Measurements from ENCODE around the gene DHX36. TPM values are rescaled to one million over a fixed set of nuclear protein-coding genes. Genes with fewer than 3 reads are reported as not detected.

Gene DHX36
- 57.4 to 65.6 TPM (median 63.0 TPM) in 5 replicates for total RNA-seq (2022; extraction: Qiagen RNA extraction; ENCODE audit: low read depth)

DNA sequence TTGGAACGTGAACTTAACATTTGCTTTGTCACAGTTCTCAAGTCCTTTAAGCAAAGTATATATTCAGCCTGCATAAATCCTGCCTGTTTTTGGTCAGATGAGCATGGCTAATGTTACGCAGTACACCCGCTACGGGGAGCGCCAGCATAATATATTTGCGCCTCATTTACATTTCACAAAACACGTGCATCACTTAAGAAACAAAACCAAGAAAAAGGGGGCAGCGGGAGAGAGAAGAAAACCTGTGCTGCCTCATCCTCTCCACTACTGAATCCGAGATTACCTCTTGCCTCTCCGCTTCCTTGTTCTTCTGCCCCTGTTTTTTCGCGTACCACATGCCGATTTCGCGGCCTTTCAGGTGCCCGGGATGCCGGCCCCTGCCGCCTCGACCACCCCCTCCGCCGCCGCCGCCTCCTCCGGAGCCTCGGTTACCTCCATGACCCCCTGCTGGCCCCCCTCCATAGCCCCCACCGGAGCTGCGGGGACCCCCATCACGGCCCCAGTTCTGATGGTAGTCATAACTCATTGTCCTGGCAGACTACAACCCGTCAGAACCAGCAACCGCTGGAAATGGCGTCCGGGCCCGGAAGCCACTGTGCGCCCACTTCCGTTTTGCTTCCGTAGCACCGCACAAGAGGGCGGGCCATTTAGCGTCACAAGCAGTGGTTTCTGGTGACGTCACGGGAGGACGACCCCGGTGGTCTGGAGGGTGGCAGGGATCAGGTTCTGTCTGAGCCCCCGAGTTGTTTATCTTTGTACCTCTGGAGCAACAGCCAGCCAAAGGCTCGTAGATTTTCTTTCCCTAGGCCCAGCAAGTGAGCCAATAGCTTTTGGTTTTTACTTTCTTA, at the start of gene DHX36:
Gene DHX36, minus strand, starts transcription at position 597 of the 848 bp plus-strand sequence. Its CDS starts 71 bp downstream, at position 526.

Other genes with a start within 250 kb of the DHX36 start
- gene ARHGEF26, start 203.1 kb downstream of the DHX36 start, total RNA-seq (2022; extraction: Qiagen RNA extraction; ENCODE audit: low read depth), result 7.1 to 10.1 TPM (median 8.7 TPM) in 5 replicates
- gene GPR149, start 105.7 kb upstream of the DHX36 start, total RNA-seq (2022; extraction: Qiagen RNA extraction; ENCODE audit: low read depth), result not detected in 5 replicates